ENCODE measurements around the gene ELF2.
A peak's percentile ranks its signal among the peaks of the same experiment; 100 is the strongest.
"Not testable (repeated sequence)": the region's sequence is repeated elsewhere in the genome, so short reads cannot be mapped to it uniquely, and the experiment has no call there.

ELF2 gene

DNA sequence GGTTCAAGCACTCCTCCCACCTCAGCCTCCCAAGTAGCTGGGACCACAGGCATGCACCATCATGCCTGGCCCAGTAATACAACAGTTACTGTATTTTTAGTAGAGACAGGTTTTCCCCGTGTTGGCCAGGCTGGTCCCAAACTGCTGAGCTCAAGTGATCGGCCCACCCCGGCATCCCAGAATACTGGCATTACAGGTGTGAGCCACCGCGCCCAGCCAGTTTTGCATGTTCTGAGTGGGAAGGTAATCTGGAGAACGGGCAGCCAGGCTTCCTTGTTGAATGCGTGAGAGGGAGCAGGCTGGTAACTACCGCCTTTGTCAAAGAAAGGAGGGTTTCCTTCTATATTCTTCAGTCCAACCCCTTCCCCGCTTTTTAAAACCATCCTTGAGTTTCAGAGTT lies 152.3 kb downstream of the ELF2 start:
- H3K4me3 Mint-ChIP-seq = no peak overlapping the region
- DNase-seq (ENCODE audit: low spot score) = no peak
- H3K36me3 Mint-ChIP-seq (ENCODE audit: low read depth) = peaks cover 5% of the 10 kb centered on the region
- peaks cover 10% of the 10 kb centered on the region for H3K4me1 Mint-ChIP-seq (ENCODE audit: low read depth)
- H3K27me3 Mint-ChIP-seq (ENCODE audit: low read depth) = no peaks in the 10 kb centered on the region
- H3K9me3 Mint-ChIP-seq = no peaks in the 10 kb centered on the region
- H3K27ac Mint-ChIP-seq = no peak overlapping the region

DNA sequence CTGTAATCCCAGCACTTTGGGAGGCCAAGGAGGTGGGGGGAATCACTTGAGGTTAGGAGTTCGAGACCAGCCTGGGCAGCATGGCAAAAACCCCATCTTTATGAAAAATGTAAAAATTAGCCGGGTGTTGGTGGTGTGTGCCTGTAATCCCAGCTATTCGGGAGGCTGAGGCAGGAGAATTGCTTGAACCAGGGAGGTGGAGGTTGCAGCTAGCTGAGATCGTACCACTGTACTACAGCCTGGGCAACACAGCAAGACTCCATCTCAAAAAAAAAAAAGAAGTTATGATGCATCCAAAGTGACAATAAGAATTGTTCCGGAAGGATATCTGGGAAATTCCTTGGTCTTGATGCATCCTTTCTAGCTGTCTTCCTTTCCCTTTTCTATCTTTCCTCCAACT lies 154.2 kb downstream of the ELF2 start:
- Mint-ChIP-seq H3K9me3 (no peaks in the 10 kb centered on the region), H3K27ac (no peak overlapping the region), H3K36me3 (ENCODE audit: low read depth) (peaks cover 11% of the 10 kb centered on the region), H3K4me3 (no peak overlapping the region), H3K27me3 (ENCODE audit: low read depth) (no peaks in the 10 kb centered on the region), H3K4me1 (ENCODE audit: low read depth) (peaks cover 18% of the 10 kb centered on the region)
- no peak for DNase-seq (ENCODE audit: low spot score)

DNA sequence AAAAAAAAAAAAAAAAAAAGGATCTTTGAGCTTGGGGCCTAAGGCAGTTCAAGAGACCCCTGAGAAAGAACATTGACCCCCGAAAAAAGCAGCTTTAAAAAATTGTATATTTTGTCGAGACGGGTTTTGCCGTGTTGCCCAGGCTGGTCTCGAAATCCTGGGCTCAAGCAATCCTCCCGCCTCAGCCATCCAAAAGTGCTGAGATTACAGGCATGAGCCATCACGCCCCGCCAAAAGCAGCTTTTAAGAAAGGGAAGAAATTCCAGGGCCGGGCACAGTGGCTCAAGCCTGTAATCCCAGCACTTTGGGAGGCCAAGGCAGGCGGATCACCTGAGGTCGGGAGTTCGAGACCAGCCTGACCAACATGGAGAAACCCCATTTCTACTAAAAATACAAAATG lies 155.9 kb downstream of the ELF2 start:
- not testable (repeated sequence) for H3K9me3 Mint-ChIP-seq; DNase-seq (ENCODE audit: low spot score); H3K4me3 Mint-ChIP-seq; H3K27me3 Mint-ChIP-seq (ENCODE audit: low read depth); H3K27ac Mint-ChIP-seq
- H3K4me1 Mint-ChIP-seq (ENCODE audit: low read depth) = peaks cover 20% of the 10 kb centered on the region
- peaks cover 11% of the 10 kb centered on the region for H3K36me3 Mint-ChIP-seq (ENCODE audit: low read depth)

DNA sequence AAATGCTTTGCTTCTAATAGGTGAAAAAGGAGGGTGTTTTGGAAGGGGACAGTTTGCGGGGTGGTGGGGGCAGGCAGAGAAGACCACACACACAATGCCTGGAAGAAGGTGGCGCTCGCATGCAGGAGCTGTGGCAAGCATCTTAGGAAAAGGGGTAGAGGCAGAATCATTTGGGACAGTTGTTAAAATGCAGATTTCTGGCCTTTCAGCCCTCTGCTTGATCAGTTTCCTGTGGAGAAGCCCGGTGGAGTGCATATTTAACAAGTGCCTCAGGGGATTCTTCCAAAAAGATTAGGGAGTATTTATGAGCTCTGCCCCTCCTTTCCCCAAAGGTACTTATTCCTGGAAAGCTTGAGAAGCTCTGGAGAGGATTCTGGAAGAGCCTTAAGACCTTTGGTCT lies 156.6 kb downstream of the ELF2 start:
- Mint-ChIP-seq H3K9me3 (no peaks in the 10 kb centered on the region), H3K4me1 (ENCODE audit: low read depth) (peaks cover 20% of the 10 kb centered on the region), H3K4me3 (no peak overlapping the region), H3K27me3 (ENCODE audit: low read depth) (no peaks in the 10 kb centered on the region), H3K27ac (no peak overlapping the region), H3K36me3 (ENCODE audit: low read depth) (peaks cover 11% of the 10 kb centered on the region)
- DNase-seq (ENCODE audit: low spot score) = no peak

DNA sequence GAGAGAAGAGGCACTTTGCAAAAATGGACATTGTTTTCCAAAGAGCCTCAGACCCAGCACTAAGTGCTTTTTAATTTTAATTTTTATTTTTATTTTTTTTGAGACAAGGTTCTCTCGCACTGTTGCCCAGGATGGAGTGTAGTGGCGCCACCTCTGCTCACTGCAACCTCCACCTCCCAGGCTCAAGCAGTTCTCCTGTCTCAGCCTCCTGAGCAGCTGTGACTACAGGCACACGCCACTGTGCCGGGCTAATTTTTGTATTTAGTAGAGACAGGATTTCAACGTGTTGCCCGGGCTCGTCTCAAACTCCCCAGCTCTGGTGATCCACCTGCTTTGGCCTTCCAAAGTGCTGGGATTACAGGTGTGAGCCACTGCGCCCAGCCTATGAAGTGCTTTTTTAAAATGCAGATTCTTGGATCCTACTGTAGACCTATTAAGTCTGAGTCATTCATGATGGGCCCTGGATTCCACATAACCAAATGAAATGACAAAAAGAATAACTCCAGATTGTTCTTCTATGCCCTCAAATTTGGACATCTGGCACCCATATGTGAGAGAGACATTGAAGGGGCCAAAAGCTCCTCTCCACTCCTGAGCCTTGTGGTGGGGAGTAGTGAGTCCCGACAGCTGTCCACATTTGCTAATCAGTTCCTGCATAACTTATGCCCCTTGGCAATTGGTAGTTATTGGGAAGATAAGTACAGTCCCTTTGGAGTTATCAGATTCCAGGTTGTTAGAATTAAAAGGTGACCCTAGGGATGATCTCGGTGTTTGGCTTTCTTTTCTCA lies 157.9 kb downstream of the ELF2 start:
- no peaks in the 10 kb centered on the region for H3K27me3 Mint-ChIP-seq (ENCODE audit: low read depth)
- no peak for DNase-seq (ENCODE audit: low spot score)
- peaks cover 11% of the 10 kb centered on the region for H3K36me3 Mint-ChIP-seq (ENCODE audit: low read depth)
- H3K27ac Mint-ChIP-seq = no peak overlapping the region
- peaks cover 28% of the 10 kb centered on the region for H3K4me1 Mint-ChIP-seq (ENCODE audit: low read depth)
- H3K4me3 Mint-ChIP-seq = no peak overlapping the region
- H3K9me3 Mint-ChIP-seq = no peaks in the 10 kb centered on the region

DNA sequence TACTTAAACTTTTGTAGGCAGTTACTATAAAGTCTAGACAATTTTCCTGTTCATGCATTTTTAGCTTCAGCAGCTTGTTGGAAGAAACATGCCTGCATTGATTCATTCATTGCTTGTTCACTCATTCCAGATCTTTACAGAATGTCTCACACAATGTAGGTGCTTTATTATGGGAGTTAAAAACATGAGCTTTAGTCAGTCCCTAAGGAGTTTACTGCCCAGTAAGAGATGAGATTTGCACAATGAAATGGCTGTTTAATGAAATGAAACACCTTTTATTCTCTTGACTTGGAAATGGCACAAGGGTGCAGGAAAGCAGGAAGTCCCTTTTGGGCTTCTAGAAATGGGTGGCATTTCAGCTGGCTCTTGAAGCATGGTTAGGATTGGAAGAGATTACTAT lies 158.5 kb downstream of the ELF2 start:
- peak overlapping the region; percentile 2 for H3K4me3 Mint-ChIP-seq
- DNase-seq (ENCODE audit: low spot score) = no peak
- peaks cover 11% of the 10 kb centered on the region for H3K36me3 Mint-ChIP-seq (ENCODE audit: low read depth)
- H3K9me3 Mint-ChIP-seq = no peaks in the 10 kb centered on the region
- peak overlapping the region; percentile 0 for H3K27ac Mint-ChIP-seq
- peaks cover 28% of the 10 kb centered on the region for H3K4me1 Mint-ChIP-seq (ENCODE audit: low read depth)
- no peaks in the 10 kb centered on the region for H3K27me3 Mint-ChIP-seq (ENCODE audit: low read depth)

DNA sequence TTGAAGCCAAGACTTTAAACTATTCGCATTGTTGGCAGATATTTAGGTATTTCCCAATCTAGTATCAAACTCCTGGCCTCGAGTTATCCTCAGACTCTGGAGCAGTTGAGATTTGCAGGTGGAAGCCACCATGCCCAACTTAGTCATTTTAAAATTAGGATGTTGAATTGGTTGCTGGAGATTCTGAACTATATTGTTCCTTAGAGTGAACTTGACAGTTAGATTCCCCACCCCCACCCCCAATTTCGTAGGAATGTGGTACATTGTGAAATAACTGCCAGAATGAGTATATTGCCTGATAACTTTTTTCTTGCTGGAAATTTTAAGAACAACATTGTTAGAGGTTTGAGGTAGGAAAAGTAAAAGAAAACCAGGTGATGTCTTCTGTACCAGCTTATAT lies 159.2 kb downstream of the ELF2 start:
- Mint-ChIP-seq H3K4me3 (peak overlapping the region; percentile 2), H3K27ac (no peak overlapping the region), H3K4me1 (ENCODE audit: low read depth) (peaks cover 28% of the 10 kb centered on the region), H3K9me3 (no peaks in the 10 kb centered on the region), H3K36me3 (ENCODE audit: low read depth) (peaks cover 11% of the 10 kb centered on the region), H3K27me3 (ENCODE audit: low read depth) (no peaks in the 10 kb centered on the region)
- DNase-seq (ENCODE audit: low spot score) = no peak

DNA sequence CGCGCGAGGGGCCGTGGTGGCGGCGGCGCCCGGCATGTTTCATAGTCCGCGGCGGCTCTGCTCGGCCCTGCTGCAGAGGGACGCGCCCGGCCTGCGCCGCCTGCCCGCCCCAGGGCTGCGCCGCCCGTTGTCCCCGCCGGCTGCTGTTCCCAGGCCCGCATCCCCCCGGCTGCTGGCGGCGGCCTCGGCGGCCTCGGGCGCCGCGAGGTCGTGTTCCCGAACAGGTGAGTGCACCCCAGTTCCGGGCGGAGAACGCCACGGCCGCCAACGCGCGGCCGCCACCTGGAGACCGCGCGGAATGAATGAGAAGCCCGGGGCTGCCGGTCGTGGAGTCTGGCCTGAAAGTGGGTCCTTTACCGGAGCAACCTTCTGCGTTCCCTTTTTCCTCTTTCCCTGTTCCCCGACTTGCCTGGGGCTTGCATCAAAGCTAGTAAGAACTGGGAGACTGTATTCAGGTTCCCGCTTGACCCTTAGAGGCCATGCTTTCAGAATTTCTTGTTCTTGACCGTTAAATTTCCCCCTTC lies 161.0 kb downstream of the ELF2 start:
- Mint-ChIP-seq H3K27me3 (ENCODE audit: low read depth) (no peaks in the 10 kb centered on the region), H3K4me3 (peak overlapping the region; percentile 91), H3K4me1 (ENCODE audit: low read depth) (peaks cover 26% of the 10 kb centered on the region), H3K36me3 (ENCODE audit: low read depth) (peaks cover 10% of the 10 kb centered on the region), H3K9me3 (no peaks in the 10 kb centered on the region), H3K27ac (peak overlapping the region; percentile 83)
- no peak for DNase-seq (ENCODE audit: low spot score)

DNA sequence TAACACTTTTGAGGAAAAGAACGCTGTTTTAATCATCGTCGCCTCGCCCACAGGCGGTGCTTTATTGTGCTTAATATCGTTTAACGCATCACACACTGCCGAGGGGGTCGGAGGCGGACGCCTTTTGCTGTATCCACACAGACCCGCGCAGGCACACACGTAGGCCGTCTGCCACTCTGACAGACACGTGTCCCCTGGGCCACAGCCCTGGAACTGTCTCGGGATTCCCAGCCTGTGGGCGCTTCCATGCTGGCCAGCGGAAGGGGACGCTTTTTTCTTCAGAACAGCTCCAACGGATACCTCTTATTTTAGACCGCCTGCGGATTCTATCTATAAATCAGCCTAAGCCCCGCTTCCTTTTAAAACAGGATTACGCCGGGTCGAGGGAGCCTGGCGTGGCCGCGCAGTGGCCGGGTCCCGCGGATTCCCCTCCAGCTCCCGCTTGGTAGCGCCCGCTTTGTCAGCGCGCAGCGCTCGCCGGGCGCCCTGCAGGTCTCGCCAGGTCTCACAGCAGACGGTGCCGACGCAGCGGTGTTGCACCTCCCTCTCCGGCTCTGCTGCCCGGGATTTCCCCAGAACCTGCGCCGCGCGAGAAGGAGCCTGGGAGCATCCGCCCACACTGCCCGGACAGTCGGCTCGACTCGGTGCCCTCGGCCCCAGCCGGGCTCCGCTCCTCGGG lies 161.6 kb downstream of the ELF2 start, which contains the start of gene NOCT:
Gene NOCT, plus strand, starts transcription at position 513 of the 679 bp plus-strand sequence. CDS start 201 bp downstream, outside the sequence.
- H3K4me1 Mint-ChIP-seq (ENCODE audit: low read depth) = peaks cover 25% of the 10 kb centered on the region
- H3K27me3 Mint-ChIP-seq (ENCODE audit: low read depth) = no peaks in the 10 kb centered on the region
- DNase-seq (ENCODE audit: low spot score) = peak; percentile 95
- peak within 1 kb of the TSS; percentile 84 for H3K27ac Mint-ChIP-seq
- peaks cover 10% of the 10 kb centered on the region for H3K36me3 Mint-ChIP-seq (ENCODE audit: low read depth)
- H3K4me3 Mint-ChIP-seq = peak within 1 kb of the TSS; percentile 91
- H3K9me3 Mint-ChIP-seq = no peaks in the 10 kb centered on the region

DNA sequence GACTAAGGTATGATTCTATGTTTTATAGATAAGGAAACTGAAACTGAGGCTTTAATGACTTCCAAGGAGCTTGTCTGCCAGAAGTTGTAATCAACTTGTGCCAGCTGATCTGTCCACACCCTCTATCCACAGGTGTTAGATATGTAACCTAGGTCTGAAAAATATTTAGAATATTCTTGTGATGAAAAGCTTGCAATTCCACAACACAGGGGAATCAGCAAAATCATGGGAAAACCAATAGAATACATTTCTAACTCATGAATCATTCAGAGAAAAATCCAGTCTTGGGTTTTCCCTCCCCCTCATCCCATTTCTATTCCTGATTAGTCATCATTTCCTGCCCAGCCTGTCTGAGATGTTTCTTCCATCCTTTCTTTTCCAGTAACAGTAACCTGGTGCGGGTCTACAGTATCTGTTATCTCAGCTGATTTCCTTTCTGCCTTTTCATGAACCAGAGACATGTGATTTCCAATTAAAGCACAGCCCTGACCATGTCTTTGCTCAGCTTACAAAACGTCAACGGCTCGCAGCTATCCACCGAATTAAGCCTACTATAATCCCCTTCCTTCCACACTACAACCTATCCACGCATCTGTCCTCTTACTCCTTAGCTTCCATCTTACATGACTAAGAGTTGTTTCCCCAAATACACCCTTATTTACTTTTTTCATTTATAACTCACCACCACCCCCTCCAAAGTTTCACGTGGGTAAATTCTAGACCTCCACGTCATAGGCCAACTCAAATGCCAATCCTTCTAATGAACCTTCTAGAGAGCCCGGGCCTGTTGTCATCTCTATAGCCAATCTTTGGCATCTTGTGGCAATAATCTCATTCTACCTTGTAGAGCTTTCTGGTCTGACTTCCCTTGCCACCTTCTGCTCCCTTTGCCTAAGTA lies 162.4 kb downstream of the ELF2 start:
- peaks cover 7% of the 10 kb centered on the region for H3K36me3 Mint-ChIP-seq (ENCODE audit: low read depth)
- peak overlapping the region; percentile 83 for H3K4me3 Mint-ChIP-seq
- DNase-seq (ENCODE audit: low spot score) = no peak
- H3K27me3 Mint-ChIP-seq (ENCODE audit: low read depth) = no peaks in the 10 kb centered on the region
- H3K27ac Mint-ChIP-seq = peak overlapping the region; percentile 83
- H3K9me3 Mint-ChIP-seq = no peaks in the 10 kb centered on the region
- H3K4me1 Mint-ChIP-seq (ENCODE audit: low read depth) = peaks cover 21% of the 10 kb centered on the region

DNA sequence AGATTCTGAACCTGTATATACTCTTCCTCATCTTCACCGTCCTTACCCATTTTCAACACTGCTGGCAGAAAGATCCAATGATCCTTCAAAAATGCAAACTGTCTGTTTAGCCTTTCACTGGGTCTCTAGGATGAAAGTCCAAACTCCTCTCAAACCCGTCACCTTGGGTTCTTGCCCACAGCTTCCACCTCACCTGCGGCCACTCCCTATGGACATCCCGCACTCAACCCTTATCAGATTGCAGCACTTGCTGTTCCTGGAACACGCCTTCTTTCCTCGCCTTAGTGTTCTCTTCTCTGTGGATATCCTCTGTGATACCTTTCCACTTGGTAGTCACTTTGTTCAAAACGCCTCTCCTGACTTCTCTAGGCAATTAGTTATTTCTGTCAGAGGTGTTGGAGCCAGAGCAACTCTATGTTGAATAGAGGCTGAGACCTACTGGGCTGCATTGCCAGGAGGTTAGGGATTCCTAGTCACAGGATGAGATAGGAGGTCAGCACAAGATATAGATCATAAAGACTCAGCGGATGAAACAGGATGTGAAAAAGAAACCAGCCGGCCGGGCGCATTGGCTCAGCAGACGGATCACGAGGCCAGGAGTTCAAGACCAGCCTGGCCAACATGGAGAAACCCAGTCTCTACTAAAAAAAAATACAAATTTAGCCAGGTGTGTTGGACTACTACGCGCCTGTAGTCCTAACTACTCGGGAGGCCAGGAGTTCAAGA lies 165.6 kb downstream of the ELF2 start:
- DNase-seq (ENCODE audit: low spot score) = no peak
- Mint-ChIP-seq H3K27me3 (ENCODE audit: low read depth) (no peaks in the 10 kb centered on the region), H3K36me3 (ENCODE audit: low read depth) (no peaks in the 10 kb centered on the region), H3K4me1 (ENCODE audit: low read depth) (peaks cover 11% of the 10 kb centered on the region), H3K27ac (no peak overlapping the region), H3K4me3 (no peak overlapping the region), H3K9me3 (no peaks in the 10 kb centered on the region)

DNA sequence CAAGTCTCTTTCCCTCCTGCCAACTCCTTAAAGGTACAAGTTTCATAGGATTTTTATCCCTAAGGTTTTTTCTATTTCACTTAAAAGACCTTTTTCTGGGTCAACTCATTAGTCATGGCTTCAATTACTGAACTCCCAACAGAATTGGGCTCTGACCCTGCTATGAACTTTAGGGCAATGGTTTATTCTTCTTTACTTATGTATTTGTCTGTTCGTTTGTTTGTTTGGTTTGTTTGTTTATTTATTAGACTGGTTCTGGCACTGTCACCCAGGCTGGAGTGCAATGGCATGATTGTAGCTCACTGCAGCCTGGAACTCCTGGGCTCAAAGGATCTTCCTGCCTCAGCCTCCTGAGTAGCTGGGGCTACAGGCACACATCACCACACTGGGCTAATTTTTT lies 167.3 kb downstream of the ELF2 start:
- Mint-ChIP-seq H3K4me3 (no peak overlapping the region), H3K27ac (no peak overlapping the region), H3K36me3 (ENCODE audit: low read depth) (no peaks in the 10 kb centered on the region), H3K9me3 (no peaks in the 10 kb centered on the region), H3K4me1 (ENCODE audit: low read depth) (peaks cover 5% of the 10 kb centered on the region), H3K27me3 (ENCODE audit: low read depth) (no peaks in the 10 kb centered on the region)
- no peak for DNase-seq (ENCODE audit: low spot score)

DNA sequence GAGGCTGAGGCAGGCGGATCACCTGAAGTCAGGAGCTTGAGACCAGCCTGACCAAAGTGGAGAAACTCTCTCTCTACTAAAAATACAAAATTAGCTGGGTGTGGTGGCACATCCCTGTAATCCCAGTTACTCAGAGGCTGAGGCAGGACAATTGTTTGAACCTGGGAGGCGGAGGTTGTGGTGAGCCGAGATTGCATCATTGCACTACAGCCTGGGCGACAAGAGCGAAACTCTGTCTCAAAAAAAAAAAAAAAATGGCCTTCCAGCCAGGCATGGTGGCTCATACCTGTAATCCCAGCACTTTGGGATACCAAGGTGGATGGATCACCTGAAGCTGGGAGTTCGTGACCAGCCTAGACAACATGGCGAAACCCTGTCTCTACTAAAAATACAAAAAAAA lies 168.7 kb downstream of the ELF2 start:
- H3K4me1 Mint-ChIP-seq (ENCODE audit: low read depth); H3K4me3 Mint-ChIP-seq; H3K9me3 Mint-ChIP-seq; H3K27ac Mint-ChIP-seq; H3K36me3 Mint-ChIP-seq (ENCODE audit: low read depth); DNase-seq (ENCODE audit: low spot score); H3K27me3 Mint-ChIP-seq (ENCODE audit: low read depth): not testable (repeated sequence)

All from T-helper 2 cell treated with Interferon-gamma antibody and Interleukin-4, amounts not matched to agents 5 μg/mL and 100 μg/mL, for 36 hours (primary cell).